Kidney capillary endothelial cell (primary cell): Measurements from ENCODE around the gene FSD1L.
A peak's percentile ranks its signal among the peaks of the same experiment; 100 is the strongest.
"Not testable (repeated sequence)": the region's sequence is repeated elsewhere in the genome, so short reads cannot be mapped to it uniquely, and the experiment has no call there.

Source experiments
- DNase-seq: peaks from one replicate; pipeline ENCODE4 v3.0.0-alpha.2; 2018; ENCODE audit warnings: low spot score

The FSD1L gene

GRCh38 chr9:105557804-105558610, 110.2 kb downstream of the FSD1L start, which contains the start of gene FKTN:
FKTN (plus strand) TSS chr9:105558131; CDS start chr9:105575033, 16,902 bp downstream.
- DNase-seq, result peak; percentile 85

GRCh38 chr9:105572455-105572854, 124.6 kb downstream of the FSD1L start:
- no peak for DNase-seq

- DNase-seq, result not testable (repeated sequence)
Observed at GRCh38 chr9:105579952-105580351, 132.1 kb downstream of the FSD1L start.

GRCh38 chr9:105581550-105581949, 133.7 kb downstream of the FSD1L start:
- not testable (repeated sequence) for DNase-seq

GRCh38 chr9:105593145-105593544, 145.3 kb downstream of the FSD1L start:
- no peak for DNase-seq
